ENCODE measurements around the gene TMEM204. TPM values are rescaled to one million over a fixed set of nuclear protein-coding genes. Genes with fewer than 3 reads are reported as not detected.

TMEM204 gene
- total RNA-seq, 1 donor from 2014 or later: 107 TPM

DNA sequence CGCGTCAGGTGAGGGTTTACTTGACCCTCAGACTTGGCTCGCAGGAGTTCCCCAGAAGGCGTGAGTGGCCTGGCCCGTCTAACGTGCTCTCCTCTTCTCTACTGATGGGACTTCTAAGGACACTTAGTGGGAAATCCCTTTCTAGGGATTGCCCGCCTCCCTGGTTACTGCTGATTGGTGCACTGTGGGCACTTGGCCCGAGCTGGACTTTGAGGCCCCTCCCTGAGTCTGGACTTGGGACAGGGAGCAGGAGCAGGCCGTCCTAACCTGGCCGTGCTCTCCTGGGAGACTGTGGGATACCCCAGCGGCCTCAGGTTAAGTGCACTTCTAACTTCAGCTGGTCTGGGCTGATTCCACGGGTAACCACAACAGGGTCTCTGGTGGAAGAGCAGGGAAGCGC lies 63.7 kb downstream of the TMEM204 start:
- DNase-seq: no peak

GRCh38 chr16:1601031-1601430 lies 67.6 kb downstream of the TMEM204 start:
- DNase-seq: no peak

- DNase-seq: no peak
These were observed 68.0 kb downstream of the TMEM204 start for GRCh38 chr16:1601489-1601888.

- no peak for DNase-seq
These were observed 68.8 kb downstream of the TMEM204 start for GRCh38 chr16:1602285-1602684.

Other genes with a start within 250 kb of the TMEM204 start
- 58.7 and 77.9 TPM in 2 replicates for gene UBE2I, start 224.0 kb upstream of the TMEM204 start, total RNA-seq
- gene BAIAP3, start 200.0 kb upstream of the TMEM204 start, total RNA-seq: 1.3 and 1.4 TPM in 2 replicates
- gene TSR3, start 181.8 kb upstream of the TMEM204 start, total RNA-seq: 75.9 and 97.2 TPM in 2 replicates
- gene GNPTG, start 181.7 kb upstream of the TMEM204 start, total RNA-seq: 40.3 and 49.9 TPM in 2 replicates
- gene UNKL, start 119.0 kb upstream of the TMEM204 start, total RNA-seq: 8.2 and 14.5 TPM in 2 replicates
- gene UQCC4, start 112.9 kb upstream of the TMEM204 start, total RNA-seq: 13.7 and 19.7 TPM in 2 replicates
- gene PERCC1, start 102.6 kb upstream of the TMEM204 start, total RNA-seq: not detected in 2 replicates
- 0.09 and 0.34 TPM in 2 replicates for gene CCDC154, start 89.1 kb upstream of the TMEM204 start, total RNA-seq
- 69.9 and 96.7 TPM in 2 replicates for gene CLCN7, start 58.6 kb upstream of the TMEM204 start, total RNA-seq
- gene PTX4, start 44.7 kb upstream of the TMEM204 start, total RNA-seq: 0.09 TPM in 1 of 2 replicates, not detected in the other
- 19.7 and 21.3 TPM in 2 replicates for gene TELO2, start 40.3 kb upstream of the TMEM204 start, total RNA-seq
- 20.7 and 24.8 TPM in 2 replicates for gene IFT140, start 78.4 kb downstream of the TMEM204 start, total RNA-seq
- gene CRAMP1, start 78.7 kb downstream of the TMEM204 start, total RNA-seq: 12.9 and 17.3 TPM in 2 replicates
- 63.0 and 114 TPM in 2 replicates for gene JPT2, start 144.6 kb downstream of the TMEM204 start, total RNA-seq
- gene MAPK8IP3, start 172.5 kb downstream of the TMEM204 start, total RNA-seq: 20.9 and 41.0 TPM in 2 replicates
- gene NME3, start 237.9 kb downstream of the TMEM204 start, total RNA-seq: 46.6 and 87.3 TPM in 2 replicates
- gene EME2, start 239.1 kb downstream of the TMEM204 start, total RNA-seq: 9.7 and 16.5 TPM in 2 replicates
- 77.1 and 84.7 TPM in 2 replicates for gene MRPS34, start 239.5 kb downstream of the TMEM204 start, total RNA-seq
- gene SPSB3, start 248.9 kb downstream of the TMEM204 start, total RNA-seq: 57.6 and 82.2 TPM in 2 replicates
- gene NUBP2, start 249.3 kb downstream of the TMEM204 start, total RNA-seq: 91.8 and 110 TPM in 2 replicates

All from dermis blood vessel endothelial cell (primary cell).